IgD-negative memory B cell (primary cell): ENCODE measurements around the gene NTN1. TPM values are rescaled to one million over a fixed set of nuclear protein-coding genes. Genes with fewer than 3 reads are reported as not detected.

Experiments used
- H3K27ac Mint-ChIP-seq, 3 donors: one replicate each; pipeline ENCODE4 v1.8.0; 2020 to 2022; ENCODE audit warnings: mild to moderate bottlenecking in 3 of 3, mixed read lengths in 3 of 3, moderate library complexity in 1 of 3
- H3K27me3 Mint-ChIP-seq: one replicate; pipeline ENCODE4 v1.8.0; 2021; ENCODE audit warnings: mixed read lengths
- H3K36me3 Mint-ChIP-seq: one replicate; pipeline ENCODE4 v1.8.0; 2020; ENCODE audit warnings: mild to moderate bottlenecking, mixed read lengths
- H3K4me1 Mint-ChIP-seq, 3 donors: one replicate each; pipeline ENCODE4 v1.8.0; 2020 to 2022; ENCODE audit warnings: mixed read lengths in 3 of 3, mild to moderate bottlenecking in 1 of 3
- H3K4me3 Mint-ChIP-seq, 4 donors: one replicate each; pipeline ENCODE4 v1.8.0; 2020 to 2022; ENCODE audit warnings: mild to moderate bottlenecking in 4 of 4, mixed read lengths in 4 of 4, moderate library complexity in 3 of 4
- H3K9me3 Mint-ChIP-seq, 3 donors: one replicate each; pipeline ENCODE4 v1.8.0; 2020 to 2021; ENCODE audit warnings: mixed read lengths in 3 of 3, mild to moderate bottlenecking in 1 of 3
- polyA plus RNA-seq: library from polyadenylated mRNA; unstranded; fragments of 300-500 nt; fragmentation: Illumina TruSeq; gene quantifications from one replicate; pipeline ENCODE4 v1.2.3, GENCODE V29; 2021

The NTN1 gene
- polyA plus RNA-seq, 1 donor from 2014 or later: not detected

GRCh38 chr17:9261081-9262012 is 240.0 kb downstream of the NTN1 start:
- Mint-ChIP-seq H3K4me1 (peaks cover 8 to 10% (median 10%) of the 10 kb centered on the region in 3 donors), H3K4me3 (no peak overlapping the region), H3K27me3 (peaks cover 1% of the 10 kb centered on the region), H3K27ac (no peak overlapping the region), H3K9me3 (no peaks in the 10 kb centered on the region), H3K36me3 (peaks cover 15% of the 10 kb centered on the region)

DNA sequence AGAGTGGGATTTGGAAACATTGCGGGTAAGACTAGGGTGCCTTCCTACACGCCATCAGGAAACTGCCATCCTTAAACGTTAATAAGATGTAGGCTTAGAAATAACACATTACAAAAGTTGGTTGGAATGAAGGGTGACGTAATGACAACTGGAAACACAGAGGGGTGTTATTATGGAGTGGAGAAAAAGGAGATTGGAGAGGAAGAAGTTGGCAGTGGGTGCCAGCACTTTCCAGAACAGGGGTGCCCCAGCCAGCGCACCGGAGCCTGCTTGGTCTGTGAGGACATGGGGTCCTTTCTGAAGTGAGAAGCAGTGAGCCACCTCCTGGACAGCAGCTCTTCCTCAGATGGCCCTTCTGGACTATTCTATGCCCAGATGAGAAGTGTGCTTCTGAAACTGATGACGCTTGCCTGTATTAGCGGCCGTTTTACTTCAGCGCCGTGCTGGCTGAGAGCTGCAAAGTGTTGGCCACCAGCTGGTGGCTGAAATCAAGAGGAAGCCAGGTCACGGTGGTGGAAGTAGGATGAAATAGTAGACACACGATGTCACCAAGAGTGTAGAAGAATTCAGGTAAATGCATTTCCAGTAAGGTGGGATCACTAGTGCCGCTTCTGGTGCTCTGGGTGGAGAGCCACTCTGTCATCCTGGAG is 244.8 kb downstream of the NTN1 start:
- no peaks in the 10 kb centered on the region for H3K4me1 Mint-ChIP-seq
- H3K9me3 Mint-ChIP-seq: no peaks in the 10 kb centered on the region
- peaks cover 19% of the 10 kb centered on the region for H3K36me3 Mint-ChIP-seq
- H3K27ac Mint-ChIP-seq: peak overlapping the region in 2 of 3 donors; percentile 20 to 62
- H3K4me3 Mint-ChIP-seq: no peak overlapping the region
- no peaks in the 10 kb centered on the region for H3K27me3 Mint-ChIP-seq

DNA sequence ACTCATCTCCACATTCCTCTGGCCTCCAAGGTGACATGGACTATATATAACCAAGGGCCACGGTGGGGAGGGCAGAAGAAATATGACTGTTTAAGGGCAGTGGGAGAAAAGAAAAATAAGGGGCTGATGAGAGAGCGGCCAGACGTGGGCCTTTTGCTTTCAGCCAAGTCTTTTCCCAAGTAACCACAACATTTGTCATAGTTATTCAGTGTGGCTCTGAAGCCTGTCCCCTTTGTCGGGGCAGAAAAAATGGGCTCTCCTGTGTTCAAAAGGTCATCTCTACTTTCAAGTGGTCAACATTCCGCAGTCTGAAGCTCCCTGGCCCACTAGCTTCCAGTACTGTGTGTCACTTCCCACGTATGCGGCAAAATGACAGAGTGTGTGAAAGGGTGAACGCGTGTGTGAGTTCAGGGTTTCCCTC is 245.4 kb downstream of the NTN1 start:
- Mint-ChIP-seq H3K36me3 (peaks cover 19% of the 10 kb centered on the region), H3K27me3 (no peaks in the 10 kb centered on the region), H3K9me3 (no peaks in the 10 kb centered on the region), H3K4me3 (no peak overlapping the region), H3K4me1 (no peaks in the 10 kb centered on the region), H3K27ac (no peak overlapping the region)

- H3K4me1 Mint-ChIP-seq: no peaks in the 10 kb centered on the region
- H3K27ac Mint-ChIP-seq: no peak overlapping the region
- H3K4me3 Mint-ChIP-seq: no peak overlapping the region
- no peaks in the 10 kb centered on the region for H3K9me3 Mint-ChIP-seq
- H3K36me3 Mint-ChIP-seq: peaks cover 19% of the 10 kb centered on the region
- no peaks in the 10 kb centered on the region for H3K27me3 Mint-ChIP-seq
Observed at GRCh38 chr17:9268546-9268945, 247.2 kb downstream of the NTN1 start.

DNA sequence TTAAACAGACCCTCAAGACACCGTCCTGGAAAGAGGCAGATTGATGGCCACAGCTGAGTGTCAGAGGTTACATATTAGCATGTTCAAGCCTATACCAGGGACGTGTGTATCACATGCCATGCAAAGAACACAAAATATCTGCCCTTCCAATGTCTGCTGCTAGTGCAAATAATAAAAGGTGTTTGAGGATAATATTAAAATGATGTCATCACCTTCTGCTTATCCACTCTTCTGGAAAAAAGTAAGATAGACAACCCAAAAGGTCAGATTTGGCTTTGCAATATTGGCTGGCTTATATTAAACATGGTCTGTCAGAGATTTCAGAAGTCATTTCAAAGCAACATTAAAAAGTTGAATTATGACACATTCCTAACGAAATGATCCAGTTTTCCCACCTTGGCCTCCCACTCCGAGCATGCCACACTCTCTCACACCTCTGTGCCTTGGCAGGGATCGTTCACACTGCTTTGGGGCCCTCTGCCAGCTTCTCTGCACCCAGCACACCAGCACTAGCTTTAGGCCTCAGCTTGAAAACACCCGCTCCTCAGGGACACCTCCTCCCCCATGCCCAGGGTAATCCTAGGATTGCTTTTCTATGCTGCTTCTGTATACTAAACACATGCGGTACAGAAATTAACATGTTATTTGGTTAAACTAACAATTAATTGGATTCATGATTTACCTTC is 248.2 kb downstream of the NTN1 start:
- H3K4me3 Mint-ChIP-seq: no peak overlapping the region

DNA sequence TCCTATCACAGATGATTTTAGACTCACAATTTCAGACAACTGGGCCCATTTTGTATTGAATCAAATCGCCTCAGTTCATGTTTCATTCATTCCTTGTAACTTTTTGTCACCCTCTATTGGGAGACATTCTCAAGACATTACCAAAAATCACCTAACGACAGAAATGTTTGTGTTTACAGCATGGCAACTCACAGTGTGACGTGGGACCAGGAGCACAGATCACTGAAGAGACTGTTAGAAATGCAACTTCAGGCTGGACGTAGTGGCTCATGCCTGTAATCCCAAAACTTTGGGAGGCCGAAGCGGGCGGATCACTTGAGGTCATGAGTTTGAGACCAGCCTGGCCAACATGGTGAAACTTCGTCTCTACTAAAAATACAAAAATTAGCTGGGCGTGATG is 249.6 kb downstream of the NTN1 start:
- Mint-ChIP-seq H3K4me3 (no peak overlapping the region), H3K4me1 (no peaks in the 10 kb centered on the region), H3K36me3 (peaks cover 9% of the 10 kb centered on the region), H3K27me3 (no peaks in the 10 kb centered on the region), H3K27ac (no peak overlapping the region), H3K9me3 (peaks cover 0 to 2% (median 0%) of the 10 kb centered on the region in 3 donors)

More for the DNA sequence above, 248.2 kb downstream of the NTN1 start:
- Mint-ChIP-seq H3K36me3 (peaks cover 10% of the 10 kb centered on the region), H3K4me1 (no peaks in the 10 kb centered on the region), H3K9me3 (no peaks in the 10 kb centered on the region), H3K27me3 (no peaks in the 10 kb centered on the region), H3K27ac (no peak overlapping the region)

GRCh38 chr17:9271989-9272388 is 250.7 kb downstream of the NTN1 start:
- Mint-ChIP-seq H3K27me3 (no peaks in the 10 kb centered on the region), H3K4me1 (no peaks in the 10 kb centered on the region), H3K36me3 (peaks cover 9% of the 10 kb centered on the region), H3K9me3 (peaks cover 0 to 2% (median 0%) of the 10 kb centered on the region in 3 donors), H3K27ac (no peak overlapping the region), H3K4me3 (no peak overlapping the region)

DNA sequence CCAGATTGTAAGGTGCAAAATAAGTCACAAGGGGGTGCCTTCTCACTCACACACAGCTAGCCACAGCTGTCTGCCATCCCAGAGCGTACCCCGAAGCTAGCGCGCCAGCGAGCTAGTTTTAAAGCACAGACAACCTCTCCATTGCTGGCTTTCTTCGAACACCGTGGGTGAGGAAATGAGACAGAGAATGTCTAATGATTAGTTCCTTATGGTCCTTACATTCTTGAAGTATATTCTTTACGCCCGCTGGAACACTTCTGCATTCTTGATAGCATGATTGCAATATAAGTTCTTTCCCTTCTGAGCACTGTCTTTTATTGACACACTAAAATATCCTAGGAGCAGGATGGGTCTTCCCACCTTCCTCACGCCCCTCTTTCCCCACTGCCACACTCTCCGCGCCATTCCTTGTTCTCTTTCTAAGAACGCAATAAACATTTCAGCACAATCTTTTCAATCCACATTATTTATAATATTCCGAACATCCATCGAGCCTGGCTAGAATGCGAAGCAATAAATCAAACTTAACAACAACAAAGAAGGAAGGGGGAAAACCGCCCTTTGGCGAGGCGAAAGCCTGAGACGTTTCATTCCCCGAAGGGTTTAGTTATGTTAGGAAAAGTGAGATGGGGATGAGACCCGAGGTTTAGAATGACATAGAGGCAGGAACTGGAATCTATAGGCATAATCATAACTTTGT is 251.3 kb downstream of the NTN1 start:
- Mint-ChIP-seq H3K27me3 (no peaks in the 10 kb centered on the region), H3K9me3 (peaks cover 0 to 2% (median 0%) of the 10 kb centered on the region in 3 donors), H3K4me3 (no peak overlapping the region), H3K36me3 (peaks cover 6% of the 10 kb centered on the region), H3K27ac (no peak overlapping the region), H3K4me1 (no peaks in the 10 kb centered on the region)

GRCh38 chr17:9273428-9274391 is 252.4 kb downstream of the NTN1 start:
- H3K27ac Mint-ChIP-seq: no peak overlapping the region
- H3K4me1 Mint-ChIP-seq: no peaks in the 10 kb centered on the region
- no peak overlapping the region for H3K4me3 Mint-ChIP-seq

DNA sequence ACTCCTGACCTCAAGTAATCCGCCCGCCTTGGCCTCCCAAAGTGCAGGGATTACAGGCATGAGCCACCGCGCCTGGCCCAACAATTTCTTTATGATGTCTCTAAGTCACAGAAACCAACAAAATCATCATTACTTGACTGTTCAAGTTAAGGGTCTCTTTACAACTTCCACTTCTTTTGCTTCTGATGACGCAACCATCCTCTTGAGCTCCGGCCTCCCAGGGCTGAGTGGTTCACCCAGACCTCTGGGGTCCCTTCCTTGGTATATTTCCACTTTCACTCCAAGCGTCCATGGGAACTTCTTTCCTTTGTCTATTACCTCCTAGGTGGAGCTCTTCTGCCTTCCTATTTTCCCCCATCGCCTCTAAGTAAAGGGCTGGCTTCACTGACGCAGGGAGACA is 253.7 kb downstream of the NTN1 start:
- H3K36me3 Mint-ChIP-seq: peaks cover 3% of the 10 kb centered on the region
- no peak overlapping the region for H3K4me3 Mint-ChIP-seq

More at GRCh38 chr17:9273428-9274391, 252.4 kb downstream of the NTN1 start:
- no peaks in the 10 kb centered on the region for H3K27me3 Mint-ChIP-seq
- peaks cover 4% of the 10 kb centered on the region for H3K36me3 Mint-ChIP-seq
- peaks cover 0 to 2% (median 0%) of the 10 kb centered on the region in 3 donors for H3K9me3 Mint-ChIP-seq

DNA sequence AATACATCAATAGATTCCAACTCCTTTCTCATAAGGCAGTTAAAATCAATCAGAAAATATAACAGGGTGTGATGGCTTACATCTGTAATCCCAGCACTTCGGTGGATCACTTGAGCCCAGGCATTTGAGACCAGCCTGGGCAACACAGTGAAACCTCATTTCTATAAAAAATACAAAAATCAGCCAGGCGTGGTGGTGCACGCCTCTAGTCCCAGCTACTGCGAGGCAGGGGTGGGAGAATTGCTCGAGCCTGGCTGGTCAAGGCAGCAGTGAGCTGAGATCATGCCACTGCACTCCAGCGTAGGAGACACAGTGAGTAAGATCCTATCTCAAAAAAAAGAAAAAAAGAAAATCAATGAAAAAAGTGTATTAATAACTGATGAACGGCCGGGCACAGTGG is 258.6 kb downstream of the NTN1 start:
- Mint-ChIP-seq H3K9me3 (peaks cover 0 to 2% (median 0%) of the 10 kb centered on the region in 3 donors), H3K4me1 (no peaks in the 10 kb centered on the region), H3K27me3 (no peaks in the 10 kb centered on the region), H3K27ac (peak overlapping the region in 1 of 3 donors; percentile 61), H3K4me3 (no peak overlapping the region), H3K36me3 (peaks cover 5% of the 10 kb centered on the region)

More for the DNA sequence above, 253.7 kb downstream of the NTN1 start:
- H3K27ac Mint-ChIP-seq: no peak overlapping the region
- no peaks in the 10 kb centered on the region for H3K4me1 Mint-ChIP-seq
- peaks cover 0 to 2% (median 0%) of the 10 kb centered on the region in 3 donors for H3K9me3 Mint-ChIP-seq
- H3K27me3 Mint-ChIP-seq: no peaks in the 10 kb centered on the region

DNA sequence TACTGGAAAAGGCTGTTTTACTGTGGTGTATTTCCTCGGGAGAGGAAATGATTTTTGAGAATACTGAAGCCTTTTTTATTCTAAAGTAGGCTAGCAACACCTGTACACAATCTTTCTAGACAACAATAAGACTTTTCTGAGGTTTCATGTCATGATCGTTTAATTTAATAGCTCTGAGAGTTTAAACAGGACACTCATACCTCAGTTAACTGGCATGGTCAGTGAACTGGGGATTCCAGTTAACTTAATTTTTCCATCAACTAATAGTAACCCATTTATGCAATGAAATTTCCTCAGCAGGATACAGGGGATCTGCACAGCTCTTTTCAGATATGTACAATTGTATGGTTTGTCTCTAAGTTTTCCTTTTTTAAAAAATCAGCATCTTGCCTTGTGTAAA is 262.6 kb downstream of the NTN1 start:
- Mint-ChIP-seq H3K36me3 (peaks cover 5% of the 10 kb centered on the region), H3K4me1 (peaks cover 3 to 6% (median 3%) of the 10 kb centered on the region in 3 donors), H3K9me3 (no peaks in the 10 kb centered on the region), H3K27ac (no peak overlapping the region), H3K27me3 (no peaks in the 10 kb centered on the region), H3K4me3 (no peak overlapping the region)

DNA sequence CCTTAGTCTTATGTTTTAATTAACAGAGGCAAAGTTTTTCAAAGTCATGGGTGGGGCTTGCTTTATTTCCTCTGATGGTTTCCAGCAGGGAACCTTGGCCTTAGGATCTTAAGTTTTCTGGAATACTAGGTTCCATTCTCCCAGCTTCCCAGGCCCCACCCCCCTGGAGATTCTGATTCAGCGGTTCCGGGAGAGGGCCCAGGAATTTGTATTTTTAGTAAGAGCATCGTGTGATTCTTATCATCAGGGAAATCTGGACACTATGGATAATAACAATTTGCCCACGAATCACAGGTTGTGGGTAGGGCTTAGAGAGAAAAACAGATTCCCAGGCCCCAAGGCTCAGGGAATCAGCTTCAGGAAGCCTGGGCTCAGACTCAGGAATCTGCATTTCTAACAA is 263.6 kb downstream of the NTN1 start:
- peaks cover 4% of the 10 kb centered on the region for H3K36me3 Mint-ChIP-seq
- H3K4me3 Mint-ChIP-seq: no peak overlapping the region
- no peak overlapping the region for H3K27ac Mint-ChIP-seq
- H3K4me1 Mint-ChIP-seq: peaks cover 9 to 14% (median 12%) of the 10 kb centered on the region in 3 donors
- H3K27me3 Mint-ChIP-seq: no peaks in the 10 kb centered on the region
- H3K9me3 Mint-ChIP-seq: no peaks in the 10 kb centered on the region
